Ishikawa (cell line): ENCODE measurements around the gene RBMXL2.

ENCODE experiments used
- CREB1 ChIP-seq: IDR thresholded peaks from 2 replicates; pipeline ENCODE4 v1.6.1; 2012; ENCODE audit warnings: low read depth
- MAX ChIP-seq: IDR thresholded peaks from 2 replicates; pipeline ENCODE4 v1.6.1; 2012

- TF ChIP-seq CREB1 = no peak
- no peak for TF ChIP-seq MAX
Observed at GRCh38 chr11:7079545-7080135, 9.2 kb upstream of the RBMXL2 start.
